ENCODE data around the gene HAUS6.
A peak's percentile ranks its signal among the peaks of the same experiment; 100 is the strongest.

The HAUS6 gene

DNA sequence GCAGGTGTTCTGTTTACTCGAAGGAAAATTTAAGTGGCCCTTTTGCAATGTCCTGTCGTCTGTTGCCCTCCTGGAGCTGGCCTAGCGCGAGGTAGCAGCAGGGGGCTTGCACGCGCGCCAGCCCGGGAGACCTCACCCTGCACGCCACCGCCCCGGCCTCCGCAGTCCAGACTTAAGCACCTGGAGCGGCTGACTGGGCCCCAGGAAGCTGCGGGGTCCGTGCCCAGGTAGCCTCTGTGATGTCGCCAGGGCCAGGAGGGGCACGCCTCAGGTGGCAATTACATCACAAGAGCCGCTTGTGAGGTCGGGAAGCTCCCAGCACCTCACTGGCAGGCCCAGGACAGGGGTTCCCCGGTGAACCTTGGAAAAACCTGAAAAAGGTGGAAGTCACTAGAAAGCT is 69.7 kb downstream of the HAUS6 start, which contains the start of gene SAXO1:
Gene SAXO1 (minus strand): TSS at position 195 of the 400 bp plus-strand sequence. CDS start 301 bp downstream, outside the sequence.
- TF ChIP-seq, protein P1, sequence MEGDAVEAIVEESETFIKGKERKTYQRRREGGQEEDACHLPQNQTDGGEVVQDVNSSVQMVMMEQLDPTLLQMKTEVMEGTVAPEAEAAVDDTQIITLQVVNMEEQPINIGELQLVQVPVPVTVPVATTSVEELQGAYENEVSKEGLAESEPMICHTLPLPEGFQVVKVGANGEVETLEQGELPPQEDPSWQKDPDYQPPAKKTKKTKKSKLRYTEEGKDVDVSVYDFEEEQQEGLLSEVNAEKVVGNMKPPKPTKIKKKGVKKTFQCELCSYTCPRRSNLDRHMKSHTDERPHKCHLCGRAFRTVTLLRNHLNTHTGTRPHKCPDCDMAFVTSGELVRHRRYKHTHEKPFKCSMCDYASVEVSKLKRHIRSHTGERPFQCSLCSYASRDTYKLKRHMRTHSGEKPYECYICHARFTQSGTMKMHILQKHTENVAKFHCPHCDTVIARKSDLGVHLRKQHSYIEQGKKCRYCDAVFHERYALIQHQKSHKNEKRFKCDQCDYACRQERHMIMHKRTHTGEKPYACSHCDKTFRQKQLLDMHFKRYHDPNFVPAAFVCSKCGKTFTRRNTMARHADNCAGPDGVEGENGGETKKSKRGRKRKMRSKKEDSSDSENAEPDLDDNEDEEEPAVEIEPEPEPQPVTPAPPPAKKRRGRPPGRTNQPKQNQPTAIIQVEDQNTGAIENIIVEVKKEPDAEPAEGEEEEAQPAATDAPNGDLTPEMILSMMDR (IDR thresholded peaks at IDR 0.05) = no peak

DNA sequence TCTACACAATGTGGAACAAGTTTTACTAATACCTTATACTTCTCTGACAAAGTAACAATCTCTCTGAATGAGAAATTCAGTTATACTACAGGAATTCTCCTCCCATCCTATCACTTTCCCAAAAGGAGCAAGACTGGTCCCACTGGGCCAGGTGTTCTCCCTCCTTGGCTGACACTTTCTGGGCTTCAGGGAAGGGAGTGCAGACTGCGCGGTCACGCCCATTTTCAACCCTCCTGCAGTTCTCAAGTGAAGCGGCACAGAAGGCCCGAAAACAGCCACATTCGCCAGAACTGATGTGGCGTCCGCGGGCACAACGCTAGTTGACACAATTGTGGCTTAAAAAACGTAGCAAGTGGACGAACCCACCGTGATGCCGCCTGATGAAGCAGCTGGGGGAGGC is 70.3 kb downstream of the HAUS6 start:
- TF ChIP-seq, protein P1 (IDR thresholded peaks at IDR 0.05) = no peak

DNA sequence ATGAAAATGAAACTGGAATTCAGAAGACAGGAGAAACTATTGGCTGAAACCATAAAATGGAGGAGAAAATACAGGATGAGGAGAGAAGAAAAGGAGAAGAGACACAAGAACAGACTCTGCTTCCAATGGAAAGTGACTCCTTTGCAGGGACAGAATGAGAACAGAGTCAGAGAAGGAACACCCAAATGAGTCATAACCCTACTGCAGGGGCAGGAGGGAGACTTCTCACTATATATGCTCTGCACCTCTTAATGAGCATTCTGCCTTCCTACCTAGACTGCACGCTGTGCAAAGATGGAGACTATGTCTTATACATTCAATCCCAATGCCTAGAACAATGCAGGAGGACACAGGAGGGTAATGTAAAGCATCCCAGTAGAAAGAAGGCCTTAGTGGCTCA is 71.8 kb downstream of the HAUS6 start:
- TF ChIP-seq, protein P1 (IDR thresholded peaks at IDR 0.05) = no peak

DNA sequence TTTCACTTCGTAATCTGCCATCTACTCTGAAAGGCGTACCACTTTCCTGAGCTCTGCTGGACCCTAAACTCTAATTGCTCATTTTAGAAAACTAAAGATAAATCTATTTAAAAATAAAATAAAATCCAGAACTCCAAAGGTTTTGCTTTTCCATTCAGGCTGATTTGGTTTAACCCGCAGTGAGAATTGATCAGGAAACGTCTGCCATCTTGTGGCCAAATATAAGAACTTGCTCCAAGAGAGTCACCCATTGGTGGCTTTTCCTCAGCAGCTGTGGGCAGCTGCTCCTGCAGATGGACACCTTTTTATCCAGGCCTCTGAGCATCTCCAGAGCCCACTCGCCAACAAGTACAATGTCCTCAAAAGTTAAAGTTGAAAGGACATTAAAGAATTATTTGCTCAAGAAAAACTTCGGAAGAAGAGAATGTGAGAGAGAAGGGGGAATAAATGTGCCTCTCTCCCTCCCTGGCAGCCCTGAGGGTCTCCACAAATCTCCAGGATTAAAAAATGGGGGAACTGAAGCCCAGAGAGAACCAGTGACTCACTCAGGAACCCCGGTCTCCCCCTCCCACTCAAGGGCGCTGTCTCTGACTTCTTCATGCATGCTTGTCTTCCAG is 73.8 kb downstream of the HAUS6 start:
- TF ChIP-seq, protein P1 (IDR thresholded peaks at IDR 0.05) = peak; percentile 71

DNA sequence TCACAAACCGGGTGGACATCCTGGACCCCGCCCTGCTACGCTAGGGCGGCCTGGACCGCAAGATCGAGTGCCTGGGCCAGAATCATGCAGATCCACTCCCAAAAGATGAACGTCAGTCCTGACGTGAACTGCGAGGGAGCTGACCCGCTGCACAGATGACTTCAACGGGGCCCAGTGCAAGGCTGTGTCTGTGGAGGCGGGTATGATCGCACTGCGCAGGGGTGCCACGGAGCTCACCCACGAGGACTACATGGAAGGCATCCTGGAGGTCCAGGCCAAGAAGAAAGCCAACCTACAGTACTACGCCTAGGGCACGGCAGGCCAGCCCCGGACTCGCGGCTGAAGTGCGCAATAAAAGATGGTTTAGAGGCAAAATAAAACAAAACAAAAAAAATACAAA is 74.9 kb downstream of the HAUS6 start:
- TF ChIP-seq, protein P1 (IDR thresholded peaks at IDR 0.05) = no peak

DNA sequence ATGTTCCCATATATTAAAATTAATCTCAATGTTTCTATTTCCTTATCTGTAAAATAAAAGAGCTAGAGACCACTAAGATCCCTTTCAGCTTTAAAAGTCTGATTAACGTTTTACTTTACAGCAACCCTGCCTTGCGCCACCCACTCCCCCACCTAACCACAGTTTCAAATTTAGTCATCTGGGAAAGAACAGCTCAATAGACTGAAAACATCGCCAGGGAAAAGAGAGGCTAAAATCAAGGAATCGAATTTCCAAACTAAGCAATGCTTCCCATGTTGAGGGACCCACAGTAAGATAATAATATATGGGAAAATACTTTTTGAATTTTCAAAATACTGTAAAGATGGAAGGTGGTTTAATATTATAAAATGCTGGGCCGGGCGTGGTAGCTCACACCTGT is 76.3 kb downstream of the HAUS6 start:
- TF ChIP-seq, protein P1 (IDR thresholded peaks at IDR 0.05) = no peak

DNA sequence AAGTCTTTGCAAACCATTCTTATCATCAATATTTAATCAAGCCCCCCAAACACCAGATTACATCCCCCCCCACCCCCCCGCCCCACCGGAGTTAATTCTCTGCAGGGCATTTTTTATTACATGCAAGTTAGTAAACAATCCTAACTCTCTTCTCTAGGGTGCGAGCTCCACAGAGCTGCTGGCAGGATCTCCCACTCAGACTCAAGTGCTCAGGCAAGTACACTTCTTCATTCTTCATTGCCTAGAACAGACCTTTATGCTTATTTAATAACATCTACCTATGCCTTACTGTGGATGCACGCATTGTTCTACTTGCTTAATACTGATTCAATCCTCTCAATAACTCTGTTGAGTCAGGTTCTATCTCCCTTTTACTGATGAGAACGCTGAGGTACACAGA is 79.6 kb downstream of the HAUS6 start:
- TF ChIP-seq, protein P1 (IDR thresholded peaks at IDR 0.05) = no peak

DNA sequence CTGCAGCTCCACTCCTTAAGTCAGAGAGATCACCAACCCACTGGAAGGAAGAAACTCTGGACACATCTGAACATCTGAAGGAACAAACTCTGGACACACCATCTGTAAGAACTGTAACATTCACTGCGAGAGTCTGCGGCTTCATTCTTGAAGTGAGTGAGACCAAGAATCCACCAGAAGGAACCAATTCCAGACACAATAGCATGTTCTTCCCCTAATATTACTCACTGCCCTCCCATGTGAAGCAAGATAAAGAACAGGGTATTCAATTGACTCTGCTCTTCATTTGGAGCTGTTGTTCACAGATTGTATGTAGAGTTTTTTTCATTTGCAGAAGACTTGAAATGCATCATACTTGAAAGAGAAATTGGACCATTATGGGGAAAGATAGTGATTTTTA is 80.5 kb downstream of the HAUS6 start:
- TF ChIP-seq, protein P1 (IDR thresholded peaks at IDR 0.05) = no peak
